Measurements from ENCODE around the gene KAZN.

Gene KAZN

DNA sequence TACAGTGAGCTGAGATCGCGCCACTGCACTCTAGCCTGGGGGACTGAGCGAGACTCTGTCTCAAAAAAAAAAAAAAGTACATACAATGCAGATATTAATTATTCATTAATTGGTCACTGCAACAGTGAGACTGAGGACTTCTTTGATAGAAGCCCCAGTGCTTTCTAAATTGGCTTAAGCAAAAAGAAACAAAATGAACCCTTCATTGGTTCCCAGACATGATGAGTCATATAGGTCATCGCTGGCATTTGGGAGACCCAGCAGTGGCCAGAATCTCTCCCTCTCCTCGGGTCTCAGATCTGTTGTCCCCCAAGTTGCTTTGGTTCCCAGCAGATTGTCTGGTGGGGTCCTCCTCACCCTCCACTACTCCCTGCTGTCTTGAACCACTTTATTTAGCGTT lies 144.9 kb downstream of the KAZN start:
- no peak for DNase-seq (ENCODE audit: low spot score)

GRCh38 chr1:14745001-14745720 lies 146.7 kb downstream of the KAZN start:
- DNase-seq (ENCODE audit: low spot score) = no peak

DNA sequence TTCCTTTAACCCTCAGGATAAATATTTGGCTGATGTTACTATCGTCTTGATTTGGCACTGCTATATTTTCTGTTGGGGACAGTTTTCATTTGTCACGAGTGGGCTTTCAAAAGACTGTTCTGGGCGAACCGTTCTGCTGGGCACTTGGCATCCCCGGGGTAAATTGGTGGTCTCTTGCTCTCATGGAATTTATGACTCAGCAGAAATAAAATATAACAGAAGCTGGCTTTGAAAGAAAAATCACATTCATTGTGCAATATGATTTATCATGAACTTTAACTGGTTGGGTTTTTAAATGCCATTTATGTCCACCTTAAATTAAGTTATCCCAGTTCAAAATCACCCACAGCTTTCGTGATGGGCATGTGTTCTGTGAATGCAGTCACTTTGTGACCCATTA lies 147.3 kb downstream of the KAZN start:
- DNase-seq (ENCODE audit: low spot score) = no peak

DNA sequence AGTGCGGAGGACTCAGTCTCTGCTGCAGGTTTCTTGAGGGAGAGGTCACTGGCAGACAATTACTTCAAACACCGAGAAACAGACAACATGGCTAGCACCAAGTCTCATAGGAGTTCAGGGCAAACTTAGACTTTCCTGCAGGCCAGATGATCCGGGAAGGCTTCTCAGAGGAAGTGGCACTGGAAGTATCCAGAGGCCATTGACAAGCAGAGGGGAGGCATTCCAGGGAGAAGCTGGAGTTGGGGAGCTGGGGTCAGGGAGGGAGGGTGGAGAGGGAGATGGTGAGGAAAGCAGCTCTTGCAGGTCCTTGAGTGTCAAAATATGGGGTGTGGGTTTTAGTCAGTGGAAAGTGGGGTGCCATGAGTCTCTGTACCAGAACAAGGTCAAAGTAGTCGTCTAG lies 147.9 kb downstream of the KAZN start:
- no peak for DNase-seq (ENCODE audit: low spot score)

DNA sequence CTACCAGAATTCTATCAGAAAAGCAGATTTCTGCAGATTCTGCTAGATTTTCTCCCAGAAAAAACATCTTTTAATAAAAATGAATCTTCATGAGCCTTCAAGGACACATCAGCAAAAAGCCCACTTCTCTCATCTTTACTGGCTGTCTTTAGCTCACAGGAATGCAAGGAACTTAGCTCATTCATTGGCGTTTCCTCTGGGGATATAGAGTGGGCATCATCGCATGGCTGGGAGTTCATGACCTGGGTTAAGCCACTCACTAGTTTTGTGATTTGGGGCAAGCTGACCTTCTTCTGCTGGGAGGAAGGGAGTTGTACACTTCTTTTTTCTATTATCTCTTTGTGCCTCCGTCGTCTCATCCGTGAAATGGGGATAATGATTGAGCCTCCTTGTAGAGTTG lies 149.7 kb downstream of the KAZN start:
- no peak for DNase-seq (ENCODE audit: low spot score)

DNA sequence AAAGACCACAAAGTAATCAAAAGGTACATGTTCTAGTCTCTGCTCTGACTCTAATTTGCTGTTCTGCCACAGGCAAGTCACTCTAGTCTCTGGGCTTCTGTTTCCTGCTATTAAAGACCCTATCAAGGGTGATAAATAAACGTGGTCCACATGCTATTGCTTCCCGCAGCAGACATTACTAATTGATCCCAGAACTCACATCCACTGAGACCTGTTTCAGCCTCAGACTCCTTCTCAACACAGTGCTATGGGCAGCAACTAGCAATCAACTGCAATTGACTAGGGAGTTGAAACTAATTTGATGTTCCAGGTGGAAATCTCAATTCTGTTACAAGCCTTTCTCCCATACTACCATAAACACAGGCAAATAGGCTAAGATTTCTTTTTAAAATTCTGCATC lies 150.5 kb downstream of the KAZN start:
- no peak for DNase-seq (ENCODE audit: low spot score)

GRCh38 chr1:14750490-14750889 lies 152.0 kb downstream of the KAZN start:
- DNase-seq (ENCODE audit: low spot score) = no peak

GRCh38 chr1:14755518-14756252 lies 157.2 kb downstream of the KAZN start:
- DNase-seq (ENCODE audit: low spot score) = no peak

GRCh38 chr1:14756589-14757285 lies 158.3 kb downstream of the KAZN start:
- DNase-seq (ENCODE audit: low spot score) = no peak

DNA sequence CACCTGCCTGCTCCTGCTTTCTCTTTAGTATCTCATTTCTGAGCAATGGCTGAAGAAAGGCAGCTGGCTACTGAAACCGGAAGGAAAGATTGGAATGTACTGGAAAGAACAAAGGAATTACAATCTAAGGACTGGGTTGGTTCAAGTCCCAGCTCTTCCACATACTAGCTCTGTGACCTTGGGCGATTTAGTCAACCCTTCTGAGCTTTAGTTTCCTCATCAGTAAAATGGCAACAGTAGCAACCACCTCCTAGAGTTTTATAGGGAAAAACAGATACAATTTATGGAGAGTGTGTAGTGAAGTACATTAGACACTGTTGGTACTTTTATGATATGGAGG lies 158.8 kb downstream of the KAZN start:
- no peak for DNase-seq (ENCODE audit: low spot score)

- no peak for DNase-seq (ENCODE audit: low spot score)
Observed at GRCh38 chr1:14759042-14759818, 160.7 kb downstream of the KAZN start.

- no peak for DNase-seq (ENCODE audit: low spot score)
Observed at GRCh38 chr1:14759843-14760242, 161.4 kb downstream of the KAZN start.

- no peak for DNase-seq (ENCODE audit: low spot score)
Observed at GRCh38 chr1:14760780-14761179, 162.3 kb downstream of the KAZN start.

GRCh38 chr1:14761291-14762153 lies 163.0 kb downstream of the KAZN start:
- DNase-seq (ENCODE audit: low spot score) = no peak

GRCh38 chr1:14763977-14764376 lies 165.5 kb downstream of the KAZN start:
- DNase-seq (ENCODE audit: low spot score) = no peak

DNA sequence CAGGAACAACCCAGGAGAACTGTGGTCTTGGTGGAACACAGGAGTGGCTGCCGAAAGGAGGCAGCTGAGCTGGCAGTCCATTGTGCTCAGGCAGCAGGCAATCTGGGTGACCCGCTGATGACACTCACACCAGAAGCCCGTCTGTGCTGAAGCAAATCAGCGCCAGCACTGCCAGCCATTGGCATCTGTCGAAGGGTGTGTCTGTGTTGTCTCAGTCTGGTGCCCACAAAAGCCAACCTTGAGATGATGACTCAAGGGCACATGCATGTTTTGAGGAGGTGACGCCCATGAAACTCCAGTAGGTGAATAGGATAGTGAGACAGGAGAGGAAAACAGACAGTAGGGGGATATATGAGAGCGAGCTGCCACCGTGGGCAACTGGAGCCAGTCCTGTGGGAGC lies 167.3 kb downstream of the KAZN start:
- DNase-seq (ENCODE audit: low spot score) = no peak

GRCh38 chr1:14767075-14767474 lies 168.6 kb downstream of the KAZN start:
- DNase-seq (ENCODE audit: low spot score) = no peak

DNA sequence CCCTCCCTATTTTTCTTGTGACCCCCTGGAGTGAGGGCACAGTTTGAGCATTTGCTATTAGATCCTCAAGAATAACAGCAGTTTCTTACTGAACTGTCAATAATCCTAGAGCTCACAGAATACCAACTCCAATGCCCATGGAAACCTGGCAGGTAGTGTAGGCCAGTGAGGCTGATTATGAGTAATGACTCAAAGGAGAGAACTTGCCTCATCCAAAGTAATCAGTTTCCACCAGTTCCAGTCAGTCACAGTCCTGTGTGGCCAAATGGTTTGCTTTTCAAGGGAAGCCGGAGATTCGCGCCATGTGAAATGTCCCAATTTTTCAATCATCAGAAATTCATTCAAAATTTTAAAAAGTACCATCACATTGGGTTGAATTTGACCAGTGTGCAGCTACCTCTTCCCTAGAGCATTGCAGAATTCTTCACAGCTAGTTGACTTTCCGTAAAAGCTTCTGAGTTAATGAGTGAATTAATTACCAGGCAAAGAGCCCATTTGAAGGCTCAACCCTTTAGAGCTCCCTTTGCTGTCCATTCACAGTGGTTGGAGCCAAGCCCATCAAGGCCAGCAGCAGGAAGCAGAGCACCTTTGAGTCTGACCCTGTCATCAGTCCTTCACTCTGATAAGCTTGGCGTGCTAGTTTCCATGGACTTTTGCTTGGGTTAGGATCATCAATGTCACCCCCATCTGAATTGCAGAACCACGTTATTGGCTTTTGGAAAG lies 170.3 kb downstream of the KAZN start:
- DNase-seq (ENCODE audit: low spot score) = no peak

DNA sequence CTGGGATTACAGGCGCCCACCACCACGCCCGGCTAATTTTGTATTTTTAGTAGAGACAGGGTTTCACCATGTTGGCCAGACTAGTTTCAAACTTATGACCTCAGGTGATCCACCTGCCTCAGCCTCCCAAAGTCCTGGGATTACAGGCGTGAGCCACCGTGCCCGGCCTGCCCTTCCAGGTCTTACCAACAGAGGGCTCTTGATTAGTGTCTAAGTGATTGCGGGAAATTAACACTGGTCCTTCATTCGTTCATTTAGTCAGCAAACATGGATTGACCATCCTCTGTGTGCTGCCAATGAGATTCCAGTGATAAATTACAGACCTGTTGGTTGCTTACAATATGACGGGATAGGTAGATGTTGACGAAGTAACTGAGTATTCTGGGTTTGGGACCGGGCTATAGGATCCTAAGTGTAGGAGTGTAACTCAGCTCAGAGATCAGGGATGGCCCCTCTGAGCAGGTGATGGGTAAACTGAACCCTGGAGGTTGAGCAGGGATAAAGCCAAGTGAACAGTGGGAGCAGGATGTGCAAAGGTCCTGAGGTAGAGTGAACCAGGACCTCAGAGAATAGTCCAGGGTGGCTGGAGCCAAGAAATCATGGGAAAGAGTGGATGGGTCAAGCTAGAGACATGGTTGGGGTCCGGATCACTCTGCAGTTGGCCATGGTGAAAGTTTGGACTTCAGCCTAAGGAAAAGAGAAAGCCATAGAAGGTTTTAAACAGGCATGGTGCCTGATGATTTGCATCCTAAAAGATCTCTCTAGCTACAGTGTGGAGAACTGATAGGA lies 171.2 kb downstream of the KAZN start:
- DNase-seq (ENCODE audit: low spot score) = no peak

DNA sequence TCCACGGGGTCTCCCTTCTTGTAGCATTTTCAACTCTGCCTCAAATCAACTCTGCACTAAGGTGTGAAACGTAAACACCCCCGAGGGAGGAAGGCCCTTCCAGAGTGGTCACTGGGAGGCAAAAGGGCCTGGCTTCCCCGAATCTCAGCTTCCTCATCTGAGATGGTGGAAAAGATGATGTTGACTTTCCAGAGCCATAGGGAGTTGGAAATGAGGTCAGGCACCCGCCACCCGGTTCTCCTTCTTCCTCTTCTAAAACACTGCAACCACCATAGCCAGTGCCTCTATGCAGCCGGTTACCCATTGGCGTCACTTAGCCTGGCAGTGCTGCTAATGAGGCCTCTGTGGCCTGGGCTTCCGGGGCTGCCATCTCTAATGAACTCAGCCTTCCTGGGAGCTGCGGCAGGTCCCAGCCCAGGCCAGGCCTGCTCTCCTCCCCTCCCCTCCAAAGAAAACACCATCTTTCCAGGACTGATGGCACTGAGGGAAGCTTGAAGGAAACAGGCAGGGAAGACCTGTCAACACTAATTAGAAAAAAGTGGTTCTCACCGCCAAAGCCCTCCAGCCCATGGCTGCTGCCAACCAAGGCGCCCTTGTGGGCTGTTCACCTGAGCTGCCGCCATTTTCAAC lies 175.0 kb downstream of the KAZN start:
- no peak for DNase-seq (ENCODE audit: low spot score)
